IPS-18a (cell line): Measurements from ENCODE around the gene KCNN2.
A peak's percentile ranks its signal among the peaks of the same experiment; 100 is the strongest.

Experiments
- H3K27ac ChIP-seq: one replicate; pipeline ENCODE4 v1.5.1; 2013; ENCODE audit warnings: low read length
- H3K27me3 ChIP-seq: one replicate; pipeline ENCODE4 v1.6.1; 2013; ENCODE audit warnings: mild to moderate bottlenecking, low read length; ENCODE audit not compliant: control insufficient read depth, insufficient read depth
- H3K36me3 ChIP-seq: one replicate; pipeline ENCODE4 v1.6.1; 2013; ENCODE audit warnings: low read depth, low read length; ENCODE audit not compliant: control insufficient read depth
- H3K4me1 ChIP-seq: one replicate; pipeline ENCODE4 v1.6.1; 2013; ENCODE audit warnings: low read depth, low read length; ENCODE audit not compliant: control insufficient read depth
- H3K4me3 ChIP-seq: one replicate; pipeline ENCODE4 v1.5.1; 2013; ENCODE audit warnings: low read length
- H3K9ac ChIP-seq: one replicate; pipeline ENCODE4 v1.6.1; 2013; ENCODE audit warnings: mild to moderate bottlenecking, low read length, moderate library complexity
- H3K9me3 ChIP-seq: one replicate; pipeline ENCODE4 v1.6.1; 2013; ENCODE audit warnings: low read depth, low read length; ENCODE audit not compliant: control insufficient read depth

Gene KCNN2

DNA sequence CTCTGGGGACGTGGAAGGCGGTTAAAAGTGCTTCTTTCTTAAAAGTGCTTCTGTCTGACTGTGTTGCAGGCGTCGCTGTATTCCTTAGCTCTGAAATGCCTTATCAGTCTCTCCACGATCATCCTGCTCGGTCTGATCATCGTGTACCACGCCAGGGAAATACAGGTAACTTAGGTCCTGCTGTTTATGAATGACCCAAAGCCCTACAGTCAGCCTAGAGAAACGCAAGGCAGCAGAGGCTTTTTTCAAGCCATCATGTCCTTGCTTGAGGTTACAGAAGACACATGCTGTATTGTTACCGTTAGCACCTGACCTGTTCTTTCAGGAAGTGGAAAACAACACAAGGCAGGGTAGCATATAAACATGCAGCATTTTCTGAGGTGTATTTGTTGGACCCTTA is 2.0 kb downstream of the KCNN2 start:
- Histone ChIP-seq H3K27me3 (peaks cover 14% of the 10 kb centered on the region), H3K36me3 (peaks cover 22% of the 10 kb centered on the region), H3K4me1 (peaks cover 23% of the 10 kb centered on the region), H3K27ac (no peak overlapping the region), H3K4me3 (peak overlapping the region; percentile 79), H3K9me3 (no peaks in the 10 kb centered on the region), H3K9ac (peak overlapping the region; percentile 79)

- Histone ChIP-seq H3K27me3 (peaks cover 14% of the 10 kb centered on the region), H3K4me3 (no peak overlapping the region), H3K9ac (no peak overlapping the region), H3K36me3 (peaks cover 22% of the 10 kb centered on the region), H3K9me3 (no peaks in the 10 kb centered on the region), H3K27ac (no peak overlapping the region), H3K4me1 (peaks cover 11% of the 10 kb centered on the region)
Measured at GRCh38 chr5:114367029-114367428, 5.2 kb downstream of the KCNN2 start.

DNA sequence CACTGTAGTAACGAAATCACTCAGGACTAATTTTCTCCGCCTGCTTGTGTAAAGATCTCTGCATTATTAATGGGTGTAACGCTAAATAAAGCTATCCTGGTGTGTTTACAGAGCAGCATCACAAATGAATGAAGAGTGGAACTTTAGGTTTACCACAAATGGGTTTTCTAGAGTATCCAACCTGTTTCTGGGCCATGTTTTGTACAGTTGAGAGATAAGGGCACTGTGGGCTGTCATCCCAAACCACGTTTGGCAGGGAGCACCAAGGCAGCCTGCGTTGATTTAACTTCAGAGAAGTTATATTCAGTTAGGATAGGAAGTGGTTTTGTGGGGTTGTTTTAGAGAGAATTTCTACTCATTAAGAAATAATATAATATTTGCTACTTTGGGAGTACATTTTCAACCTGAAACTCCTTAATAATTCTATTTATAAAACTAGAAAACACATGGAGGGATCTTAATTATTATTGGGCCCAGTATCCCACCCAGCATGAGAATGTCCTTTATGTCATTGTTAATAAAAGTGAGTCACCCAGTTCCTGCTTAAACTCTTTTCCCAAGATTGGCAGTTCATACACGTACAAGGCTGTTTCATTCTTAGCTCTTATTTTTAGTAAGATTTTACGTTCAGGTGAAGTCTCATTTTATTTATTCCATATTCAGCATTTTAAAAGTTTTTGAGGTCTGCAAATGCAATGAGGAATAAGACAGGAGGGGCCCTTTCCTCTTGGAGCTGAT is 8.0 kb downstream of the KCNN2 start:
- H3K27me3 ChIP-seq: no peaks in the 10 kb centered on the region
- no peak overlapping the region for H3K4me3 ChIP-seq
- no peak overlapping the region for H3K9ac ChIP-seq
- H3K4me1 ChIP-seq: peaks cover 12% of the 10 kb centered on the region
- H3K27ac ChIP-seq: no peak overlapping the region
- H3K9me3 ChIP-seq: no peaks in the 10 kb centered on the region
- peaks cover 22% of the 10 kb centered on the region for H3K36me3 ChIP-seq

GRCh38 chr5:114377050-114377844 is 15.4 kb downstream of the KCNN2 start:
- H3K4me1 ChIP-seq: peaks cover 14% of the 10 kb centered on the region
- no peaks in the 10 kb centered on the region for H3K9me3 ChIP-seq
- H3K4me3 ChIP-seq: no peak overlapping the region
- no peak overlapping the region for H3K27ac ChIP-seq
- no peak overlapping the region for H3K9ac ChIP-seq
- no peaks in the 10 kb centered on the region for H3K36me3 ChIP-seq
- no peaks in the 10 kb centered on the region for H3K27me3 ChIP-seq

GRCh38 chr5:114377946-114378345 is 16.1 kb downstream of the KCNN2 start:
- H3K27me3 ChIP-seq: no peaks in the 10 kb centered on the region
- H3K27ac ChIP-seq: no peak overlapping the region
- H3K9ac ChIP-seq: no peak overlapping the region
- no peaks in the 10 kb centered on the region for H3K9me3 ChIP-seq
- no peak overlapping the region for H3K4me3 ChIP-seq
- H3K4me1 ChIP-seq: peaks cover 13% of the 10 kb centered on the region
- H3K36me3 ChIP-seq: no peaks in the 10 kb centered on the region

GRCh38 chr5:114380721-114381120 is 18.9 kb downstream of the KCNN2 start:
- no peaks in the 10 kb centered on the region for H3K27me3 ChIP-seq
- H3K27ac ChIP-seq: no peak overlapping the region
- no peak overlapping the region for H3K4me3 ChIP-seq
- peaks cover 18% of the 10 kb centered on the region for H3K4me1 ChIP-seq
- H3K9ac ChIP-seq: no peak overlapping the region
- H3K36me3 ChIP-seq: no peaks in the 10 kb centered on the region
- H3K9me3 ChIP-seq: no peaks in the 10 kb centered on the region

- Histone ChIP-seq H3K27me3 (no peaks in the 10 kb centered on the region), H3K9me3 (no peaks in the 10 kb centered on the region), H3K36me3 (no peaks in the 10 kb centered on the region), H3K4me3 (no peak overlapping the region), H3K27ac (no peak overlapping the region), H3K9ac (no peak overlapping the region), H3K4me1 (peaks cover 43% of the 10 kb centered on the region)
Measured at GRCh38 chr5:114387433-114387832, 25.6 kb downstream of the KCNN2 start.

DNA sequence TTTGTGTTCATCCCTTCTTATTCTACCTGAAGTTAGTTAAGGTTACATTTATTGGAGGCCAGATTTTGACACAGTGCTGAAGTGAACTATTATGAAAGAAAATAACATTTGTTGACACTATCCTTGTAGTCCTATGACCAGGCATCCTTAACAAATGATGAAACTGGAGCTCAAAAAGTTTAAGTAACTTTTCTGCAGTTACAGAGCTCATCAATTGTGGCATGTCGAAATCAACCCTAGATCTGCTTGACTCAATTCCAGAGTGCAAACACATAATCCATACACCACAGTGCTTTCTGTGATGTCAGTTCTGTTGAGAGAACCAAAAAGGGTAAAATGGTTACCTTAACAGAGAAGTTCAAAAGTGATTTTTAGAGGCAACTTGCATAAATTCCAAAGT is 28.6 kb downstream of the KCNN2 start:
- Histone ChIP-seq H3K4me3 (no peak overlapping the region), H3K4me1 (peaks cover 35% of the 10 kb centered on the region), H3K27me3 (no peaks in the 10 kb centered on the region), H3K9me3 (no peaks in the 10 kb centered on the region), H3K27ac (no peak overlapping the region), H3K9ac (no peak overlapping the region), H3K36me3 (no peaks in the 10 kb centered on the region)

- no peaks in the 10 kb centered on the region for H3K36me3 ChIP-seq
- H3K9me3 ChIP-seq: no peaks in the 10 kb centered on the region
- no peaks in the 10 kb centered on the region for H3K27me3 ChIP-seq
- H3K27ac ChIP-seq: no peak overlapping the region
- no peak overlapping the region for H3K9ac ChIP-seq
- peaks cover 41% of the 10 kb centered on the region for H3K4me1 ChIP-seq
- no peak overlapping the region for H3K4me3 ChIP-seq
Measured at GRCh38 chr5:114391321-114391720, 29.5 kb downstream of the KCNN2 start.

DNA sequence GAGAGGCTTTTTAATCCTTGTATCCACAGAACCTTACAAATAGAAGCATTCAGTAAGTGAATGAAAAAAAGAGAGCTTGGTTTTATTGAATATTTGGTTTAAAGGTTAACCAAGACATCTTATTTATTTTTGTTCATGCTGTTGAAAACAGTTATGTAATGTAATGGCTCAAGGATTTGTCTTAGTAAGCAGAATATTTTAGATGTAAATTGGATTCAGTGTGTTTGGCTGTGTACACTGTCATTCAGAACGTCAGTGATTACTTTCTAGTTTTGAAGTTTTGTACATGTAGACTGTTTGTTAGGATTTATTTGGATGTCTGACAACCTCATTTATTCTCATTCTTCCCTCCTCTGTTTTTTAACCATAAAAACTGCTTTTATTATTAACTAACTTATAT is 31.3 kb downstream of the KCNN2 start:
- Histone ChIP-seq H3K9me3 (peaks cover 3% of the 10 kb centered on the region), H3K9ac (no peak overlapping the region), H3K27me3 (no peaks in the 10 kb centered on the region), H3K36me3 (no peaks in the 10 kb centered on the region), H3K4me3 (no peak overlapping the region), H3K4me1 (peaks cover 24% of the 10 kb centered on the region), H3K27ac (no peak overlapping the region)

DNA sequence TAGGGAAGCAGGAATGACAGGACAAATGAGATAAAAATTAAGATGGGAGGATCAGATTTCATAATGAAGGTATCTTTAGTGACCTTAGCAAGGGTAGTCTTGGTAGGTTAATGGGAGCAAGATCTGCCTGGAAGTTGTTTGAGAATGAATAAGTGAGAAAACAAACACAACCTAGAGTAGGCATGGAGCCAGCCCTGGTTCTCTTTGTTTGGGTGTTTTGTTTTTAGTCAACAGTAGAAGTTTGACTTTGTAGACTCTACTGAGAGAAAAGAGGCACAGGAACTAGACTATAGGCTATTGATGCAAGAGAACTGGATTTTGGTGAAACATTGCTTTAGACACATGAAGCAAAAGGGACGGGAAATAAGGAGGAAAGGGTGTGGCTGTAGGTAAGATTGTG is 40.3 kb downstream of the KCNN2 start:
- peaks cover 4% of the 10 kb centered on the region for H3K4me1 ChIP-seq
- H3K9ac ChIP-seq: no peak overlapping the region
- no peak overlapping the region for H3K27ac ChIP-seq
- H3K9me3 ChIP-seq: peaks cover 3% of the 10 kb centered on the region
- no peak overlapping the region for H3K4me3 ChIP-seq
- no peaks in the 10 kb centered on the region for H3K36me3 ChIP-seq
- no peaks in the 10 kb centered on the region for H3K27me3 ChIP-seq

GRCh38 chr5:114407783-114408182 is 45.9 kb downstream of the KCNN2 start:
- H3K4me3 ChIP-seq: no peak overlapping the region
- no peak overlapping the region for H3K27ac ChIP-seq
- no peaks in the 10 kb centered on the region for H3K27me3 ChIP-seq
- H3K9ac ChIP-seq: no peak overlapping the region
- H3K36me3 ChIP-seq: no peaks in the 10 kb centered on the region
- no peaks in the 10 kb centered on the region for H3K9me3 ChIP-seq
- H3K4me1 ChIP-seq: peaks cover 21% of the 10 kb centered on the region
